Measurements from ENCODE around the gene DPP6.

DNA sequence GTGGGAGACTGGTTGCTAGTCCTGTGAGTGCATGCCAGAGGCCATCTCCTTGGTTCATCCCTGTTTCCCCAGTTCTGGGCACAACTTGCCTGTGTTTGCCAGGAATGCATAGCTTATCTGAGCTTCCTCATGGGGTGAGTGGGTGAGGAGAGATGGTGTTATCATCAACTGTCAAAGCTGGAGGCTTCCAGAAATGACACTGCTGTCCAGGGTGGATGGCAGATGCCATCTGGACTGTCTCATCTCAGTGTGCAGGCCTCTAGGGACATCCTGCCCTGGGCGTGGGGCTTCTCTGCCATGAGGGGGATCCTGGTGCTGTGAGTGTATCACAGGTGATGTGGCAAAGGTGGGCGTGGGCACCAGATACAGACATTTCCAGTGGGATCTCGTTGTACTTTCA lies 328.6 kb downstream of the DPP6 start:
- TF ChIP-seq BHLHE40 (IDR thresholded peaks at IDR 0.05; ENCODE audit: low read depth, low read length) (no peak), MYC (IDR thresholded peaks at IDR 0.05; ENCODE audit: borderline replicate concordance, low read length) (no peak), POLR2A (IDR thresholded peaks at IDR 0.05; ENCODE audit: low read length) (no peak), ESRRA (IDR thresholded peaks at IDR 0.05; ENCODE audit: borderline replicate concordance, low read length) (no peak)
